Measurements from ENCODE around the gene SLC26A2. TPM values are rescaled to one million over a fixed set of nuclear protein-coding genes. Genes with fewer than 3 reads are reported as not detected.
A peak's percentile ranks its signal among the peaks of the same experiment; 100 is the strongest.

Gene SLC26A2
- polyA plus RNA-seq, 1 donor = 88.7 TPM

GRCh38 chr5:149988126-149988525, 27.6 kb downstream of the SLC26A2 start:
- WGBS (ENCODE audit: insufficient coverage, low lambda C conversion rate) = no CpG with 5 or more reads among the region's 5 CpGs
- Histone ChIP-seq H3K27me3 (ENCODE audit: control insufficient read depth, insufficient read depth, low read length) (no peaks in the 10 kb centered on the region), H3K4me3 (ENCODE audit: low read length) (no peak overlapping the region), H3K9me3 (ENCODE audit: control insufficient read depth, low read depth, low read length) (no peaks in the 10 kb centered on the region), H3K27ac (ENCODE audit: low read length) (no peak overlapping the region), H3K36me3 (ENCODE audit: control insufficient read depth, insufficient read depth, low read length) (peaks cover 19% of the 10 kb centered on the region), H3K4me1 (ENCODE audit: control insufficient read depth, insufficient read depth, low read length) (no peaks in the 10 kb centered on the region)
- DNase-seq = no peak

- WGBS (ENCODE audit: insufficient coverage, low lambda C conversion rate) = no CpG with 5 or more reads among the region's 4 CpGs
- Histone ChIP-seq H3K9me3 (ENCODE audit: control insufficient read depth, low read depth, low read length) (no peaks in the 10 kb centered on the region), H3K4me1 (ENCODE audit: control insufficient read depth, insufficient read depth, low read length) (peaks cover 7% of the 10 kb centered on the region), H3K4me3 (ENCODE audit: low read length) (no peak overlapping the region), H3K27me3 (ENCODE audit: control insufficient read depth, insufficient read depth, low read length) (no peaks in the 10 kb centered on the region), H3K27ac (ENCODE audit: low read length) (no peak overlapping the region), H3K36me3 (ENCODE audit: control insufficient read depth, insufficient read depth, low read length) (peaks cover 7% of the 10 kb centered on the region)
- DNase-seq = peak; percentile 77 to 82
These were observed 30.2 kb downstream of the SLC26A2 start for GRCh38 chr5:149990518-149991376.

GRCh38 chr5:149993471-149993870, 32.9 kb downstream of the SLC26A2 start:
- 80% methylated on average over 1 of the region's 3 CpGs for WGBS (ENCODE audit: insufficient coverage, low lambda C conversion rate)
- Histone ChIP-seq H3K4me3 (ENCODE audit: low read length) (no peak overlapping the region), H3K9me3 (ENCODE audit: control insufficient read depth, low read depth, low read length) (no peaks in the 10 kb centered on the region), H3K27ac (ENCODE audit: low read length) (no peak overlapping the region), H3K27me3 (ENCODE audit: control insufficient read depth, insufficient read depth, low read length) (no peaks in the 10 kb centered on the region), H3K36me3 (ENCODE audit: control insufficient read depth, insufficient read depth, low read length) (peaks cover 7% of the 10 kb centered on the region), H3K4me1 (ENCODE audit: control insufficient read depth, insufficient read depth, low read length) (peaks cover 22% of the 10 kb centered on the region)
- no peak for DNase-seq

- peak in 1 of 2 donors; percentile 10 for DNase-seq
- H3K4me3 ChIP-seq (ENCODE audit: low read length) = no peak overlapping the region
- H3K9me3 ChIP-seq (ENCODE audit: control insufficient read depth, low read depth, low read length) = no peaks in the 10 kb centered on the region
- H3K4me1 ChIP-seq (ENCODE audit: control insufficient read depth, insufficient read depth, low read length) = peaks cover 29% of the 10 kb centered on the region
- H3K36me3 ChIP-seq (ENCODE audit: control insufficient read depth, insufficient read depth, low read length) = peaks cover 4% of the 10 kb centered on the region
- H3K27me3 ChIP-seq (ENCODE audit: control insufficient read depth, insufficient read depth, low read length) = no peaks in the 10 kb centered on the region
- H3K27ac ChIP-seq (ENCODE audit: low read length) = peak overlapping the region; percentile 55
- no CpG with 5 or more reads among the region's 14 CpGs for WGBS (ENCODE audit: insufficient coverage, low lambda C conversion rate)
These were observed 35.0 kb downstream of the SLC26A2 start for GRCh38 chr5:149995385-149996204.

- peak in 1 of 2 donors; percentile 31 for DNase-seq
- H3K4me1 ChIP-seq (ENCODE audit: control insufficient read depth, insufficient read depth, low read length) = peaks cover 29% of the 10 kb centered on the region
- H3K4me3 ChIP-seq (ENCODE audit: low read length) = no peak overlapping the region
- H3K9me3 ChIP-seq (ENCODE audit: control insufficient read depth, low read depth, low read length) = no peaks in the 10 kb centered on the region
- peak overlapping the region; percentile 55 for H3K27ac ChIP-seq (ENCODE audit: low read length)
- peaks cover 4% of the 10 kb centered on the region for H3K36me3 ChIP-seq (ENCODE audit: control insufficient read depth, insufficient read depth, low read length)
- H3K27me3 ChIP-seq (ENCODE audit: control insufficient read depth, insufficient read depth, low read length) = no peaks in the 10 kb centered on the region
- WGBS (ENCODE audit: insufficient coverage, low lambda C conversion rate) = no CpG with 5 or more reads among the region's 6 CpGs
These were observed 35.8 kb downstream of the SLC26A2 start for GRCh38 chr5:149996205-149996890.

- DNase-seq = no peak
- Histone ChIP-seq H3K4me1 (ENCODE audit: control insufficient read depth, insufficient read depth, low read length) (peaks cover 31% of the 10 kb centered on the region), H3K27me3 (ENCODE audit: control insufficient read depth, insufficient read depth, low read length) (no peaks in the 10 kb centered on the region), H3K9me3 (ENCODE audit: control insufficient read depth, low read depth, low read length) (no peaks in the 10 kb centered on the region), H3K4me3 (ENCODE audit: low read length) (no peak overlapping the region), H3K36me3 (ENCODE audit: control insufficient read depth, insufficient read depth, low read length) (peaks cover 6% of the 10 kb centered on the region), H3K27ac (ENCODE audit: low read length) (no peak overlapping the region)
- WGBS (ENCODE audit: insufficient coverage, low lambda C conversion rate) = no CpG with 5 or more reads among the region's 3 CpGs
These were observed 37.7 kb downstream of the SLC26A2 start for GRCh38 chr5:149998281-149998680.

GRCh38 chr5:149999359-149999758, 38.8 kb downstream of the SLC26A2 start:
- Histone ChIP-seq H3K9me3 (ENCODE audit: control insufficient read depth, low read depth, low read length) (no peaks in the 10 kb centered on the region), H3K27ac (ENCODE audit: low read length) (peak overlapping the region; percentile 74), H3K36me3 (ENCODE audit: control insufficient read depth, insufficient read depth, low read length) (peaks cover 6% of the 10 kb centered on the region), H3K27me3 (ENCODE audit: control insufficient read depth, insufficient read depth, low read length) (no peaks in the 10 kb centered on the region), H3K4me1 (ENCODE audit: control insufficient read depth, insufficient read depth, low read length) (peaks cover 31% of the 10 kb centered on the region), H3K4me3 (ENCODE audit: low read length) (peak overlapping the region; percentile 55)
- 100% methylated on average over 1 of the region's 3 CpGs for WGBS (ENCODE audit: insufficient coverage, low lambda C conversion rate)
- no peak for DNase-seq

GRCh38 chr5:149999866-150000255, 39.3 kb downstream of the SLC26A2 start:
- Histone ChIP-seq H3K36me3 (ENCODE audit: control insufficient read depth, insufficient read depth, low read length) (peaks cover 11% of the 10 kb centered on the region), H3K27me3 (ENCODE audit: control insufficient read depth, insufficient read depth, low read length) (no peaks in the 10 kb centered on the region), H3K9me3 (ENCODE audit: control insufficient read depth, low read depth, low read length) (no peaks in the 10 kb centered on the region), H3K4me1 (ENCODE audit: control insufficient read depth, insufficient read depth, low read length) (peaks cover 31% of the 10 kb centered on the region), H3K4me3 (ENCODE audit: low read length) (peak overlapping the region; percentile 55), H3K27ac (ENCODE audit: low read length) (peak overlapping the region; percentile 74)
- no peak for DNase-seq
- 29% methylated on average over 1 of the region's 7 CpGs for WGBS (ENCODE audit: insufficient coverage, low lambda C conversion rate)

GRCh38 chr5:150000256-150000989, 39.9 kb downstream of the SLC26A2 start, which contains the start of the genes HMGXB3 and TIGD6:
Gene HMGXB3 (plus strand): TSS chr5:150000739. CDS start chr5:150004853, 4,114 bp downstream.
Gene TIGD6 (minus strand): TSS chr5:150000654. CDS start chr5:149996348, 4,306 bp downstream.
- Histone ChIP-seq H3K36me3 (ENCODE audit: control insufficient read depth, insufficient read depth, low read length) (peaks cover 12% of the 10 kb centered on the region), H3K9me3 (ENCODE audit: control insufficient read depth, low read depth, low read length) (no peaks in the 10 kb centered on the region), H3K27ac (ENCODE audit: low read length) (peak within 1 kb of the TSS; percentile 74), H3K4me3 (ENCODE audit: low read length) (peak within 1 kb of the TSS; percentile 55), H3K27me3 (ENCODE audit: control insufficient read depth, insufficient read depth, low read length) (no peaks in the 10 kb centered on the region), H3K4me1 (ENCODE audit: control insufficient read depth, insufficient read depth, low read length) (peaks cover 26% of the 10 kb centered on the region)
- DNase-seq = peak; percentile 93 to 96
- no CpG with 5 or more reads among the region's 72 CpGs for WGBS (ENCODE audit: insufficient coverage, low lambda C conversion rate)

Data from large intestine (tissue), 3 donors.